IPS-18a (cell line): ENCODE data around the gene GRM4.

Source experiments
- H3K27ac ChIP-seq: one replicate; pipeline ENCODE4 v1.5.1; 2013; ENCODE audit warnings: low read length
- H3K27me3 ChIP-seq: one replicate; pipeline ENCODE4 v1.6.1; 2013; ENCODE audit warnings: mild to moderate bottlenecking, low read length; ENCODE audit not compliant: control insufficient read depth, insufficient read depth
- H3K36me3 ChIP-seq: one replicate; pipeline ENCODE4 v1.6.1; 2013; ENCODE audit warnings: low read depth, low read length; ENCODE audit not compliant: control insufficient read depth
- H3K4me1 ChIP-seq: one replicate; pipeline ENCODE4 v1.6.1; 2013; ENCODE audit warnings: low read depth, low read length; ENCODE audit not compliant: control insufficient read depth
- H3K4me3 ChIP-seq: one replicate; pipeline ENCODE4 v1.5.1; 2013; ENCODE audit warnings: low read length
- H3K9ac ChIP-seq: one replicate; pipeline ENCODE4 v1.6.1; 2013; ENCODE audit warnings: mild to moderate bottlenecking, low read length, moderate library complexity
- H3K9me3 ChIP-seq: one replicate; pipeline ENCODE4 v1.6.1; 2013; ENCODE audit warnings: low read depth, low read length; ENCODE audit not compliant: control insufficient read depth

GRM4 gene

GRCh38 chr6:33990061-33990541 lies 155.8 kb downstream of the GRM4 start:
- no peaks in the 10 kb centered on the region for H3K9me3 ChIP-seq
- H3K9ac ChIP-seq, result no peak overlapping the region
- no peak overlapping the region for H3K4me3 ChIP-seq
- H3K27me3 ChIP-seq, result no peaks in the 10 kb centered on the region
- H3K36me3 ChIP-seq, result no peaks in the 10 kb centered on the region
- H3K4me1 ChIP-seq, result peaks cover 3% of the 10 kb centered on the region
- H3K27ac ChIP-seq, result no peak overlapping the region

GRCh38 chr6:33989016-33989854 lies 156.7 kb downstream of the GRM4 start:
- H3K27me3 ChIP-seq, result no peaks in the 10 kb centered on the region
- H3K27ac ChIP-seq, result no peak overlapping the region
- H3K4me3 ChIP-seq, result no peak overlapping the region
- H3K9me3 ChIP-seq, result no peaks in the 10 kb centered on the region
- no peaks in the 10 kb centered on the region for H3K36me3 ChIP-seq
- H3K4me1 ChIP-seq, result peaks cover 6% of the 10 kb centered on the region
- H3K9ac ChIP-seq, result no peak overlapping the region

GRCh38 chr6:33988121-33989015 lies 157.5 kb downstream of the GRM4 start:
- H3K27me3 ChIP-seq, result no peaks in the 10 kb centered on the region
- no peak overlapping the region for H3K9ac ChIP-seq
- peaks cover 4% of the 10 kb centered on the region for H3K4me1 ChIP-seq
- H3K4me3 ChIP-seq, result no peak overlapping the region
- no peaks in the 10 kb centered on the region for H3K9me3 ChIP-seq
- no peak overlapping the region for H3K27ac ChIP-seq
- H3K36me3 ChIP-seq, result no peaks in the 10 kb centered on the region

GRCh38 chr6:33987531-33988021 lies 158.3 kb downstream of the GRM4 start:
- Histone ChIP-seq H3K9me3 (no peaks in the 10 kb centered on the region), H3K9ac (no peak overlapping the region), H3K27ac (no peak overlapping the region), H3K27me3 (no peaks in the 10 kb centered on the region), H3K4me1 (peaks cover 4% of the 10 kb centered on the region), H3K36me3 (no peaks in the 10 kb centered on the region), H3K4me3 (no peak overlapping the region)

- no peak overlapping the region for H3K9ac ChIP-seq
- no peak overlapping the region for H3K4me3 ChIP-seq
- H3K27ac ChIP-seq, result no peak overlapping the region
- no peaks in the 10 kb centered on the region for H3K9me3 ChIP-seq
- H3K4me1 ChIP-seq, result peaks cover 4% of the 10 kb centered on the region
- no peaks in the 10 kb centered on the region for H3K36me3 ChIP-seq
- H3K27me3 ChIP-seq, result no peaks in the 10 kb centered on the region
These were observed 159.9 kb downstream of the GRM4 start for GRCh38 chr6:33985947-33986346.

GRCh38 chr6:33985313-33985751 lies 160.6 kb downstream of the GRM4 start:
- Histone ChIP-seq H3K36me3 (no peaks in the 10 kb centered on the region), H3K9ac (no peak overlapping the region), H3K27me3 (no peaks in the 10 kb centered on the region), H3K4me3 (no peak overlapping the region), H3K4me1 (peaks cover 4% of the 10 kb centered on the region), H3K9me3 (no peaks in the 10 kb centered on the region), H3K27ac (no peak overlapping the region)

- Histone ChIP-seq H3K9ac (no peak overlapping the region), H3K27ac (no peak overlapping the region), H3K27me3 (no peaks in the 10 kb centered on the region), H3K36me3 (no peaks in the 10 kb centered on the region), H3K4me1 (peaks cover 4% of the 10 kb centered on the region), H3K9me3 (no peaks in the 10 kb centered on the region), H3K4me3 (no peak overlapping the region)
These were observed 161.2 kb downstream of the GRM4 start for GRCh38 chr6:33984466-33985312.

GRCh38 chr6:33983721-33984465 lies 162.0 kb downstream of the GRM4 start:
- no peaks in the 10 kb centered on the region for H3K27me3 ChIP-seq
- H3K9ac ChIP-seq, result no peak overlapping the region
- peaks cover 4% of the 10 kb centered on the region for H3K4me1 ChIP-seq
- H3K9me3 ChIP-seq, result no peaks in the 10 kb centered on the region
- H3K27ac ChIP-seq, result no peak overlapping the region
- no peaks in the 10 kb centered on the region for H3K36me3 ChIP-seq
- no peak overlapping the region for H3K4me3 ChIP-seq

- no peak overlapping the region for H3K9ac ChIP-seq
- H3K36me3 ChIP-seq, result no peaks in the 10 kb centered on the region
- H3K4me3 ChIP-seq, result no peak overlapping the region
- H3K27me3 ChIP-seq, result no peaks in the 10 kb centered on the region
- peaks cover 4% of the 10 kb centered on the region for H3K4me1 ChIP-seq
- H3K27ac ChIP-seq, result no peak overlapping the region
- no peaks in the 10 kb centered on the region for H3K9me3 ChIP-seq
These were observed 162.7 kb downstream of the GRM4 start for GRCh38 chr6:33983109-33983716.

- no peaks in the 10 kb centered on the region for H3K9me3 ChIP-seq
- H3K4me1 ChIP-seq, result peaks cover 4% of the 10 kb centered on the region
- peaks cover 7% of the 10 kb centered on the region for H3K27me3 ChIP-seq
- H3K4me3 ChIP-seq, result no peak overlapping the region
- H3K9ac ChIP-seq, result no peak overlapping the region
- H3K36me3 ChIP-seq, result no peaks in the 10 kb centered on the region
- H3K27ac ChIP-seq, result no peak overlapping the region
These were observed 164.0 kb downstream of the GRM4 start for GRCh38 chr6:33981861-33982260.
